Endothelial cell of umbilical vein (primary cell): ENCODE results near the gene BCAR3. TPM values are rescaled to one million over a fixed set of nuclear protein-coding genes. Genes with fewer than 3 reads are reported as not detected.

ENCODE experiments used
- BruUV-seq: library from RNA; stranded (reverse); fragments of 400-500 nt; replicated peaks from 2 replicates; lab custom pipeline; 2021; lab: Mats Ljungman, UMichigan
- CTCF ChIA-PET: fragments of 300-600, 350-600 bp; sonication (Branson Sonifier 250); formaldehyde crosslinking; loops from one replicate; lab custom pipeline; 2021; ENCODE audit warnings: antibody characterized with exemption, inconsistent platforms; lab: Charles Lee
- POLR2A ChIA-PET: fragments of 300-600, 350-600 bp; sonication (Branson Sonifier 250); formaldehyde crosslinking; loops from one replicate; lab custom pipeline; 2021; ENCODE audit warnings: antibody characterized with exemption, inconsistent platforms; lab: Charles Lee
- DNase-seq: peaks from one replicate; pipeline ENCODE4 v3.0.0-alpha.2; 2011; ENCODE audit warnings: low read depth, low spot score
- FAIRE-seq: peaks from 2 replicates; lab custom pipeline; 2011; peaks lifted over from hg19 to GRCh38; lab: Jason Lieb, UNC
- H2AFZ ChIP-seq: 2 replicates; pipeline ENCODE4 v1.6.0; 2012; ENCODE audit warnings: low read depth, low read length, control low read depth, inconsistent platforms
- H3K27ac ChIP-seq: 2 replicates; pipeline ENCODE4 v1.5.1; 2011; ENCODE audit warnings: low read depth, mild to moderate bottlenecking, control low read depth, low read length, moderate library complexity; ENCODE audit not compliant: insufficient read depth
- H3K27me3 ChIP-seq, 2 experiments: 2 replicates each; pipeline versions ENCODE4 v1.6.0 to v1.6.1; 2011; ENCODE audit warnings: low read length in 2 of 2, mixed read lengths in 1 of 2; ENCODE audit not compliant: control insufficient read depth in 2 of 2, insufficient read depth in 2 of 2
- H3K36me3 ChIP-seq, 2 experiments: 2 replicates in 1 of 2; 3 replicates in 1 of 2; pipeline ENCODE4 v1.5.1; 2011; ENCODE audit warnings: low read length in 2 of 2, mild to moderate bottlenecking in 1 of 2, moderate library complexity in 1 of 2; ENCODE audit not compliant: control insufficient read depth in 2 of 2, insufficient read depth in 2 of 2; ENCODE audit errors: extremely low read depth in 1 of 2
- H3K4me1 ChIP-seq: 3 replicates; pipeline ENCODE4 v1.5.1; 2011; ENCODE audit warnings: mild to moderate bottlenecking, low read length; ENCODE audit not compliant: control insufficient read depth, insufficient read depth; ENCODE audit errors: extremely low read depth
- H3K4me2 ChIP-seq: 2 replicates; pipeline ENCODE4 v1.6.1; 2011; ENCODE audit warnings: low read length, control low read depth, mixed read lengths; ENCODE audit not compliant: insufficient read depth
- H3K4me3 ChIP-seq, 3 experiments: fragments of 200-600 bp in 1 of 3; sonication (generic), shearing (Covaris generic) in 1 of 3; replicated peaks in 1 of 3; 2 replicates each; pipeline ENCODE4 v1.5.1; 2011 to 2016; ENCODE audit warnings: control low read depth in 3 of 3, low read length in 3 of 3, mild to moderate bottlenecking in 2 of 3, inconsistent platforms in 1 of 3, low read depth in 1 of 3, moderate library complexity in 1 of 3; ENCODE audit not compliant: insufficient read depth in 1 of 3
- H3K79me2 ChIP-seq: 2 replicates; pipeline ENCODE4 v1.6.0; 2012; ENCODE audit warnings: low read length, inconsistent platforms; ENCODE audit not compliant: control insufficient read depth, insufficient read depth
- H3K9ac ChIP-seq: replicated peaks from 2 replicates; pipeline ENCODE3; 2011; ENCODE audit warnings: low read length, control low read depth; ENCODE audit not compliant: insufficient read depth; ENCODE audit errors: extremely low read depth
- H3K9me1 ChIP-seq: replicated peaks from 3 replicates; pipeline ENCODE4 v1.6.0; 2011; ENCODE audit warnings: mild to moderate bottlenecking, low read length; ENCODE audit not compliant: control insufficient read depth, insufficient read depth; ENCODE audit errors: extremely low read depth
- H3K9me3 ChIP-seq: replicated peaks from 2 replicates; pipeline ENCODE4 v1.5.1; 2012; ENCODE audit warnings: low read length, inconsistent platforms; ENCODE audit not compliant: control insufficient read depth, insufficient read depth
- H4K20me1 ChIP-seq: replicated peaks from 2 replicates; pipeline ENCODE3; 2011; ENCODE audit warnings: mild to moderate bottlenecking, low read length; ENCODE audit not compliant: control insufficient read depth, insufficient read depth; ENCODE audit errors: extremely low read depth
- EZH2 ChIP-seq: IDR thresholded peaks from 2 replicates; pipeline ENCODE4 v1.6.1; 2012; ENCODE audit warnings: borderline replicate concordance, low read depth, mild to moderate bottlenecking, moderate library complexity, low read length, inconsistent platforms; ENCODE audit not compliant: severe bottlenecking
- FOS ChIP-seq: IDR thresholded peaks from 2 replicates; pipeline ENCODE4 v1.6.1; 2011; ENCODE audit warnings: mild to moderate bottlenecking, low read length, moderate library complexity, borderline replicate concordance; ENCODE audit not compliant: insufficient read depth
- GATA2 ChIP-seq: IDR thresholded peaks from 2 replicates; pipeline ENCODE4 v1.7.0; 2011; ENCODE audit warnings: low read depth, mild to moderate bottlenecking, moderate library complexity, mixed read lengths, low read length; ENCODE audit not compliant: insufficient read length, insufficient read depth
- JUN ChIP-seq: IDR thresholded peaks from 2 replicates; pipeline ENCODE4 v1.6.1; 2011; ENCODE audit warnings: borderline replicate concordance, low read depth; ENCODE audit not compliant: insufficient read length, insufficient read depth
- MYC ChIP-seq: IDR thresholded peaks from one replicate; pipeline ENCODE4 v1.6.1; 2011; ENCODE audit warnings: mild to moderate bottlenecking, low read depth, low read length
- POLR2A ChIP-seq: IDR thresholded peaks from 2 replicates; pipeline ENCODE4 v1.6.1; 2012; ENCODE audit warnings: low read depth, mild to moderate bottlenecking, control low read depth, low read length
- POLR2AphosphoS5 ChIP-seq: IDR thresholded peaks from 2 replicates; pipeline ENCODE4 v1.6.1; 2012; ENCODE audit warnings: low read depth, mild to moderate bottlenecking, control low read depth, low read length, moderate library complexity; ENCODE audit not compliant: insufficient read depth
- dilution Hi-C: fragments of 300-500 bp; cut with MboI; formaldehyde crosslinking; loops from one replicate; pipeline ENCODE4 v1.15.0; 2019; ENCODE audit warnings: low sequenced_read_pairs; ENCODE audit not compliant: extremely low pct_ligation_motif_present
- intact Hi-C: fragments of 100-400 bp; cut with micrococcal nuclease; formaldehyde crosslinking; loops from one replicate; pipeline ENCODE4 v1.10.0; 2022
- polyA plus RNA-seq, 4 experiments: library from polyadenylated mRNA; depleted of rRNA in 3 of 4; stranded (reverse) in 3 of 4; unstranded in 1 of 4; fragments of >200 nt; gene quantifications; 2 replicates each; pipeline versions ENCODE4 v1.2.1 to v1.2.3, GENCODE V29; 2011 to 2012; ENCODE audit warnings: missing spikeins in 1 of 4
- total RNA-seq: library from RNA; stranded (reverse); gene quantifications from 2 replicates; pipeline ENCODE4 v1.2.3, GENCODE V29; 2021
- TF ChIP-seq, protein P1 (sequence below), 2 donors: IDR thresholded peaks; 1 replicate in 1 of 2; 2 replicates in 1 of 2; pipeline ENCODE4 v1.5.1; 2011; ENCODE audit warnings: low read length in 2 of 2, mild to moderate bottlenecking in 2 of 2, moderate library complexity in 2 of 2, control low read depth in 1 of 2, inconsistent platforms in 1 of 2, low read depth in 1 of 2; ENCODE audit not compliant: insufficient read depth in 1 of 2; ENCODE audit errors: extremely low read depth in 1 of 2
- TF ChIP-seq, protein P2 (sequence below): IDR thresholded peaks from 2 replicates; pipeline ENCODE4 v1.6.1; 2011; ENCODE audit not compliant: insufficient read depth, insufficient read length

BCAR3 gene
- total and polyA plus RNA-seq, 2 donors (not counting 3 experiments of a cell fraction or from before 2014, with no cell fraction given) = 17.5 to 32.9 TPM

DNA sequence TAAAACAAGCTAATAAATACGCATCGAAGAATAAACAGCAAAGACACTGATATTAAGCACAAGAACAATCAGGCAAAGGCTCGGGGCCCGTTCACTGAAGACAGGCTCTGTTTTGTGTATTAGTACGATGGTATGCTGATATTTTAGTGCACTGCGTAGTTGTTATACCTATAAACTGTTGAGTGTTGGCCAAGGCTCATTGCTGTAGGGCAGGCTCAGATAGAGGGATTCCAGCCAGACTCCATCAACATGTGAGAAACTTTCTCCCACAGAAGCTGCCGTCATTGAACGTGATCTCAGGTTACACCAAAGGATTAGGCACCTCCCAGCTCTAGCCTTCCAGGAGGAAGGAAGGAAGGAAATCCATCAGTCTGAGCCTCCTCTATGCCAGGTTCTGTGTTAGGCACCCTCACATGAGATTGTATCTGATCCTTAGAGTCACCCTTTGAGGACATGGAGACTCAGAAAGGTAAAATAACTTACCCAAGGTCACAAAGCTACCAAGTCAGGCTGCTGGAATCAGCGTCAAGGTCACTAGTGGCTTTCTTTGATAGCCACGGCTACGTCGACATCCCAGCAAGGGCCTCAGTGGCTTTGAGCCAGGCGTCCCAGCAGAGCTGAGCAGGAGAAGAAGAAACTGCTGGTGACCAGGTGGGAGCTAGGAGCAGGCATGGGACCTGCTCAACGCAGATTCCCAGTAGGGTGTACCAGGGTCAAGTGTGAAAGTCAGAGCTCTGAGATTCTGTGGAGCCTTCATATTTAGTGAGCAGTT lies 14.8 kb downstream of the BCAR3 start:
- Histone ChIP-seq H3K27ac (peak overlapping the region; percentile 92), H3K9ac (peak overlapping the region; percentile 45), H3K79me2 (peaks cover 72% of the 10 kb centered on the region), H3K4me2 (peak overlapping the region; percentile 54), H4K20me1 (no peaks in the 10 kb centered on the region), H3K9me1 (no peaks in the 10 kb centered on the region), H3K27me3 (no peaks in the 10 kb centered on the region), H3K36me3 (peaks cover 0 to 7% of the 10 kb centered on the region in 2 experiments), H3K9me3 (no peaks in the 10 kb centered on the region), H3K4me3 (no peak overlapping the region), H2AFZ (no peak overlapping the region), H3K4me1 (peaks cover 90% of the 10 kb centered on the region)
- BruUV-seq = TSS peak; percentile 31
- FAIRE-seq = peak; percentile 83
- peak; percentile 81 for DNase-seq
- dilution Hi-C loops (loop anchor here (25.0 kb wide), 1 partner anchor 146 kb away; no protein-coding TSS in a partner anchor), intact Hi-C loops (no loop called here)
- TF ChIP-seq, protein P1, sequence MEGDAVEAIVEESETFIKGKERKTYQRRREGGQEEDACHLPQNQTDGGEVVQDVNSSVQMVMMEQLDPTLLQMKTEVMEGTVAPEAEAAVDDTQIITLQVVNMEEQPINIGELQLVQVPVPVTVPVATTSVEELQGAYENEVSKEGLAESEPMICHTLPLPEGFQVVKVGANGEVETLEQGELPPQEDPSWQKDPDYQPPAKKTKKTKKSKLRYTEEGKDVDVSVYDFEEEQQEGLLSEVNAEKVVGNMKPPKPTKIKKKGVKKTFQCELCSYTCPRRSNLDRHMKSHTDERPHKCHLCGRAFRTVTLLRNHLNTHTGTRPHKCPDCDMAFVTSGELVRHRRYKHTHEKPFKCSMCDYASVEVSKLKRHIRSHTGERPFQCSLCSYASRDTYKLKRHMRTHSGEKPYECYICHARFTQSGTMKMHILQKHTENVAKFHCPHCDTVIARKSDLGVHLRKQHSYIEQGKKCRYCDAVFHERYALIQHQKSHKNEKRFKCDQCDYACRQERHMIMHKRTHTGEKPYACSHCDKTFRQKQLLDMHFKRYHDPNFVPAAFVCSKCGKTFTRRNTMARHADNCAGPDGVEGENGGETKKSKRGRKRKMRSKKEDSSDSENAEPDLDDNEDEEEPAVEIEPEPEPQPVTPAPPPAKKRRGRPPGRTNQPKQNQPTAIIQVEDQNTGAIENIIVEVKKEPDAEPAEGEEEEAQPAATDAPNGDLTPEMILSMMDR (IDR thresholded peaks at IDR 0.05; ENCODE audit: extremely low read depth in 1 of 2, insufficient read depth in 1 of 2, low read depth in 1 of 2, low read length in 2 of 2) = no peak
- TF ChIP-seq GATA2 (peak; percentile 94), EZH2 (no peak), POLR2AphosphoS5 (peak; percentile 78), MYC (no peak), POLR2A (no peak), JUN (peak; percentile 48), FOS (no peak)
- TF ChIP-seq, protein P2, sequence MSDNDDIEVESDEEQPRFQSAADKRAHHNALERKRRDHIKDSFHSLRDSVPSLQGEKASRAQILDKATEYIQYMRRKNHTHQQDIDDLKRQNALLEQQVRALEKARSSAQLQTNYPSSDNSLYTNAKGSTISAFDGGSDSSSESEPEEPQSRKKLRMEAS = no peak
- CTCF ChIA-PET = interaction anchor here (0.7 to 8.2 kb wide), 6 partner anchors 9 to 178 kb away, joined by 3 to 98 read pairs (median 12); partner anchors contain the start of gene BCAR3
- POLR2A ChIA-PET = interaction anchor here (0.5 kb wide), 1 partner anchor 149 kb away, joined by 3 read pairs; no protein-coding TSS in a partner anchor
